GM15510 (cell line): ENCODE data around the gene CIART.

ENCODE experiments used
- POLR2A ChIP-seq: IDR thresholded peaks from 3 replicates; pipeline ENCODE4 v1.6.1; 2011; ENCODE audit warnings: borderline replicate concordance; ENCODE audit not compliant: insufficient read length; ENCODE audit errors: extremely low read depth

CIART gene

GRCh38 chr1:150259217-150259616 lies 23.1 kb upstream of the CIART start:
- TF ChIP-seq POLR2A = no peak

GRCh38 chr1:150259758-150260669 lies 22.3 kb upstream of the CIART start:
- no peak for TF ChIP-seq POLR2A

GRCh38 chr1:150261367-150261766 lies 21.0 kb upstream of the CIART start:
- no peak for TF ChIP-seq POLR2A

DNA sequence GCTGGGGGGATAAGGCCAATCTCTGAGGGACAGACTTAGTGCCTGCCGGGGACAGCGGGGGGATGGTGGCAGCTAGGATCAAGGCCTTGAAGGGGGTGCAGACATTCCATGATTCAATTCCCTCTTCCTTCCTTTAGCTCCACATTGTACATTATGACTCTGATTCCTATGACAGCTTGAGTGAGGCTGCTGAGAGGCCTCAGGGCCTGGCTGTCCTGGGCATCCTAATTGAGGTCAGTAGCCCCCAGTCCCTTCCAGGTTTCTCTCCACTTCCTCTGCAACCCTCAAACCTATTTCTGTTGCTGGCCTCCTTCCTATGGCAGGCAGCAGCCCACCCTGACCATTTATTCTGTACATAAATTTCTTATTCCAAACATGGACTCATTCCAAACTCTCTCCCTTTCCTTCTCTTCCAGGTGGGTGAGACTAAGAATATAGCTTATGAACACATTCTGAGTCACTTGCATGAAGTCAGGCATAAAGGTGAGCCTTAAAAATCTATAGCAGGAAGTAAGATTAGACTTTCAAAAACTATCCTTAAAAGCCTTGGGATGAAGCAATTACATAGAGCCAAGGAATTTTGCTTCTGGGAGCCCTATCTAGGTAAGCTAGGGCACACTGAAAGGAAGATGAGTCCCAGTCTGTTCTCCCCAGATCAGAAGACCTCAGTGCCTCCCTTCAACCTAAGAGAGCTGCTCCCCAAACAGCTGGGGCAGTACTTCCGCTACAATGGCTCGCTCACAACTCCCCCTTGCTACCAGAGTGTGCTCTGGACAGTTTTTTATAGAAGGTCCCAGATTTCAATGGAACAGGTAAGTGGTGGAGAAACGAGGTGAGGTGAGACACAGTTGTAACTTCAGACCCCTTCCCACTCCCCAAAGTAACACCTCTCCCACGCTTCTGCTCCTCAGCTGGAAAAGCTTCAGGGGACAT lies 19.7 kb upstream of the CIART start:
- no peak for TF ChIP-seq POLR2A

DNA sequence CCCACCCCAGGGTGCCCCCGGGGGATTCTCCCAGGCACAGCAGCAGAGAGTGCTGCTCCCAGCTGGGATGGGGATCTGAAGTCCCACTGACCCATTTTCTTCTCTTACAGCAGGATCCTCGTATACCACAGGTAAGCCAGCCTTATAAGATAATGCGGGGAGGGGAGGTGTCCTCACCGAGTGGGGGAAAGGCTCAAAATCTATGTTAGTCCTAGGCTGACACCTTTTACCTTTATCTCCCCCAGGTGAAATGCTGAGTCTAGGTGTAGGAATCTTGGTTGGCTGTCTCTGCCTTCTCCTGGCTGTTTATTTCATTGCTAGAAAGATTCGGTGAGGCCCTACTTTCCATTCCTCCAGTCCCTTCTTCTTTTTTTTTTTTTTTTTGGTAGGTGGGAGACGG lies 18.8 kb upstream of the CIART start:
- TF ChIP-seq POLR2A = no peak

GRCh38 chr1:150267896-150268295 lies 14.5 kb upstream of the CIART start:
- TF ChIP-seq POLR2A = no peak

- no peak for TF ChIP-seq POLR2A
Observed at GRCh38 chr1:150268340-150268704, 14.0 kb upstream of the CIART start.

GRCh38 chr1:150268705-150269403 lies 13.5 kb upstream of the CIART start, which contains the start of gene APH1A:
APH1A (minus strand) TSS chr1:150269016; CDS start chr1:150268810, 206 bp downstream.
- peak; percentile 70 for TF ChIP-seq POLR2A

DNA sequence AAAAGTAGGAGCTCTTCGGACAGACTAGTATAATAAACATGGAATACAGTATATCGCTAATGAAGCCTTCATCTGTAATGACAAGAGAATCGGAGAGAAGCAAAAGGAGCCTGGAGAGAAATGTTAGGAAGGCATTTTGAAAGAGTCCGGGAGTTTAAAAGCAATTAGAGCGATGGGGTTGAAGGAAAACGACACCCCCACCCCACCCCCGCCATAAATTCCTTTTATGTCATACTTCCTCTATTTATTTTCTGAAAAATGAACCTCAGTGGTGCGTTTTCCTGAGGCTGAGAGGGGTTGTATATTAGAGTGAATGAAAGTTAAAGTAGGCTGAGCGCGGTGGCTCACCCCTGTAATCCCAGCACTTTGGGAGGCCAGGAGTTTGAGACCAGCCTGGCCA lies 12.9 kb upstream of the CIART start:
- TF ChIP-seq POLR2A = no peak

- no peak for TF ChIP-seq POLR2A
Observed at GRCh38 chr1:150271291-150271959, 10.9 kb upstream of the CIART start.

GRCh38 chr1:150273311-150273710 lies 9.0 kb upstream of the CIART start:
- no peak for TF ChIP-seq POLR2A

- no peak for TF ChIP-seq POLR2A
Observed at GRCh38 chr1:150280138-150280707, 2.1 kb upstream of the CIART start.

DNA sequence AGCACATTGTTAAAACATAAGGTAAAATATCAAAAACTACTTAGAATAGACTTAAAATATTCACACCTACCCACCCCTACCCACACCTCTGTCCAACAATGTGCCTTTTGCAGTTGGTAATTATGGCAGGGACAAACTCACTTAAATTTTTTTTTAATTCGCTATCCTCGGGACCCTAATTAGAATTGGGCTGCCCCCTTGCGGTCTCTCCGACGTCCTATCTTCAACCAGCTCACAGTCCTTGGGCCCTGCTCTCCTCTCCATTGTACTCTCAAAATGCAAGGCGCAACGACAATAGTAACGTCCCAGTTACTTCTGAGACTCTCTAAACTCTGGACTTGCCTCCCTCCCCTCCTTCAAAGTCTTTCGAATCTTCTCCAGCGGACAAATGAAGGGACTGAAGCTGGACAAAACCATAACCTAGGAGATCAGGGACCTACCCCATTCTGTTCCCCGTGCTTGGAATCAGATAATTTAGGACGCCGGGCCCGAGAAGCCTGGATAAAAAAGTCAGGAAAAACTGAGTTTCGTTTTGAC lies 1.1 kb upstream of the CIART start:
- TF ChIP-seq POLR2A = no peak

DNA sequence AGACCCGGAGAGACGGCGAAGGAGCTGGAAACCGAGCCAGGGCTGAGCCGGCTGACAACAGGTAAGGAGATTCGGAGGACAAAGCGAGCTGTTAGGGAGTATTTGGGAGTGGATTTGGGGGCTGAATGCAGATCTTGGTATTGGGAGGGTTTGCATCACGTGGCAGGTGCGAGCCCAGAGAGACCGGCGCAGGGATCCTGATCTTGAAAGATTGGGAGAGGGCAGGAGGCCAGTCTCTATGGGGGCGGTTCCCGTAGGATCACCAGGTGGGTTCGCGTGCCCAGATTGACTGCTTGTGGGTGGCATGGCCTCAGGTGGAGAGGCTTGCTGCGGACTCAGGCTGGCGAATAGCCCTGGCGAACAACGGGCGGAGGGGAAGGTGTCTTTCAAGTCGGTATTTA lies 204 bp downstream of the CIART start:
- no peak for TF ChIP-seq POLR2A
